GM23338 (cell line): ENCODE measurements around the gene OR6B3.

Experiments used
- EZH2 ChIP-seq: fragments of 200-600 bp; sonication (generic); IDR thresholded peaks from one replicate; pipeline ENCODE4 v1.8.0; 2017; ENCODE audit warnings: antibody characterized with exemption, mild to moderate bottlenecking, low read depth; ENCODE audit not compliant: unreplicated experiment
- EZH2phosphoT487 ChIP-seq: fragments of 200-600 bp; sonication (generic); IDR thresholded peaks from one replicate; pipeline ENCODE4 v1.8.1; 2018; ENCODE audit warnings: antibody characterized with exemption; ENCODE audit not compliant: unreplicated experiment
- POLR2AphosphoS5 ChIP-seq: IDR thresholded peaks from 2 replicates; pipeline ENCODE4 v1.6.1; 2016; ENCODE audit warnings: antibody characterized with exemption, low read depth
- REST ChIP-seq: IDR thresholded peaks from one replicate; pipeline ENCODE4 v1.6.1; 2018; ENCODE audit warnings: antibody characterized with exemption; ENCODE audit not compliant: unreplicated experiment
- STAT1 ChIP-seq: IDR thresholded peaks from one replicate; pipeline ENCODE4 v1.6.1; 2016; ENCODE audit warnings: antibody characterized with exemption; ENCODE audit not compliant: unreplicated experiment
- ZNF331 ChIP-seq: fragments of 250-450 bp; sonication (Bioruptor Pico); IDR thresholded peaks from 2 replicates; pipeline ENCODE4 v1.5.0; 2020; ENCODE audit warnings: low read depth, mild to moderate bottlenecking, moderate library complexity
- TF ChIP-seq, protein P1 (sequence below), 2 experiments: fragments of 200-600 bp in 1 of 2; sonication (generic) in 1 of 2; conservative IDR thresholded peaks; 2 replicates each; pipeline versions ENCODE4 v1.5.1 to v1.6.1; 2016 to 2017; ENCODE audit warnings: antibody characterized with exemption in 2 of 2, low read depth in 2 of 2, mild to moderate bottlenecking in 2 of 2, moderate library complexity in 1 of 2

DNA sequence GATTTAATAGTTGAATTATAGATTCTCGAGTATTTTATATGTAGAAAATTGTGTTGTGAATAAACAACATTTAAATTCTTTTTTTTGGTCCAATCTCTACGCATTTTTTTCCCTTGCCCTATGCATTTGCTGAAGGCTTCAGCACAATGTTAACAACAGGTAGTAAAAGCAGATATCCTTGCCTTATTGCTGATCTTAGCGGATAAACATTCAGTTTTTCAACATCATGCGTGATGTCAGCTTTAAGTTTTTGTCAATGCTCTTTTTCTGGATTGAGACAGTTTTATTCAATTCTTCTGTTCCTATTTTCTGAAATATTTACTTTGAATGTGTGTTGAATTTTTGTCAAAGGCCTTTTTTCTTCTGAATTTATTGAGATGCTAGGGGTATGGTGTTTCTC lies 11.6 kb upstream of the OR6B3 start:
- no peak for TF ChIP-seq REST
- no peak for TF ChIP-seq EZH2
- TF ChIP-seq, protein P1, sequence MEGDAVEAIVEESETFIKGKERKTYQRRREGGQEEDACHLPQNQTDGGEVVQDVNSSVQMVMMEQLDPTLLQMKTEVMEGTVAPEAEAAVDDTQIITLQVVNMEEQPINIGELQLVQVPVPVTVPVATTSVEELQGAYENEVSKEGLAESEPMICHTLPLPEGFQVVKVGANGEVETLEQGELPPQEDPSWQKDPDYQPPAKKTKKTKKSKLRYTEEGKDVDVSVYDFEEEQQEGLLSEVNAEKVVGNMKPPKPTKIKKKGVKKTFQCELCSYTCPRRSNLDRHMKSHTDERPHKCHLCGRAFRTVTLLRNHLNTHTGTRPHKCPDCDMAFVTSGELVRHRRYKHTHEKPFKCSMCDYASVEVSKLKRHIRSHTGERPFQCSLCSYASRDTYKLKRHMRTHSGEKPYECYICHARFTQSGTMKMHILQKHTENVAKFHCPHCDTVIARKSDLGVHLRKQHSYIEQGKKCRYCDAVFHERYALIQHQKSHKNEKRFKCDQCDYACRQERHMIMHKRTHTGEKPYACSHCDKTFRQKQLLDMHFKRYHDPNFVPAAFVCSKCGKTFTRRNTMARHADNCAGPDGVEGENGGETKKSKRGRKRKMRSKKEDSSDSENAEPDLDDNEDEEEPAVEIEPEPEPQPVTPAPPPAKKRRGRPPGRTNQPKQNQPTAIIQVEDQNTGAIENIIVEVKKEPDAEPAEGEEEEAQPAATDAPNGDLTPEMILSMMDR (conservative IDR thresholded peaks at IDR 0.05; ENCODE audit: low read depth in 2 of 2): no peak
- no peak for TF ChIP-seq EZH2phosphoT487
- TF ChIP-seq STAT1: no peak
- no peak for TF ChIP-seq ZNF331
- no peak for TF ChIP-seq POLR2AphosphoS5
